C4-2B (cell line): ENCODE measurements around the gene SSBP3.

Experiments
- CTCF ChIP-seq: fragments of 450-650 bp; conservative IDR thresholded peaks from 2 replicates; pipeline ENCODE4 v1.5.1; 2017; ENCODE audit warnings: mild to moderate bottlenecking
- ZFX ChIP-seq: fragments of 450-650 bp; IDR thresholded peaks from 2 replicates; pipeline ENCODE4 v1.6.1; 2017

DNA sequence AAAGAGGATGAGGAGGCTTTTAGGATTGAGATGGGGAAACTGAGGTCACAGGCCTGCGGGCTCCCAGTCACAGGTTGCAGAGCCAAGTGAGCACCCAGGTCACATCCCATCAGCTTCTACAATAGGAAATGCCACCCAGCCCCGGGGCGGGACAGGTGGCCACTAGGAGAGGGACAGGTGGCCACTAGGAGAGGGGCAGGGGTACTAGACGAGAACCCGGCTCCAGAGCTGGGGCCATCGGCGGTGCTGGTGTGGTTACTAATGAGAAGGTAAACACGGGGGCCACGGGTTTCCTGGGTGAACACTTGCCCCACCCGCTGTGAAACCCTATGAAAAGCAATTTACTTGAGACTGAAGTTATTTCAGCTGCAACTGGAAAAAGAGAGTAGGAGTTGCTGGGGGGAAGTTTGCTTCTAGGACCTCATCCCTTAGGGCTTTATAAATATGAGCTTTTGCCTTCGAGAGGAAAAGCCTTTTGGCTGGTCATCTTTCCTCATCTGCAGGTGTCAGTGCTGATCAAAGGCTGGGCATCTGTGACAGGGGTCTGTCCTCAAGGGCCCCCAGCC, 153.7 kb downstream of the SSBP3 start:
- no peak for TF ChIP-seq CTCF
- no peak for TF ChIP-seq ZFX
